HepG2 (cell line): Measurements from ENCODE around the gene VPS52. TPM values are rescaled to one million over a fixed set of nuclear protein-coding genes. Genes with fewer than 3 reads are reported as not detected.

Experiments used
- ASH2L ChIP-seq: fragments of 300-600, 200-600 bp; sonication (generic); IDR thresholded peaks from 2 replicates; pipeline ENCODE4 v1.7.0; 2017; ENCODE audit warnings: low read depth, mild to moderate bottlenecking, moderate library complexity, mixed read lengths, low read length; ENCODE audit not compliant: insufficient read length
- CCAR2 ChIP-seq: fragments of 200-400 bp; formaldehyde crosslinking; optimal IDR thresholded peaks from 2 replicates; pipeline ENCODE3; 2018; ENCODE audit warnings: low read depth, mild to moderate bottlenecking, low read length, moderate library complexity
- DR1 ChIP-seq: sonication (generic); formaldehyde crosslinking; IDR thresholded peaks from 2 replicates; pipeline ENCODE4 v1.8.0; 2021; ENCODE audit warnings: mild to moderate bottlenecking, missing genetic modification reagents, inconsistent platforms
- LCORL ChIP-seq, 2 experiments: fragments of 450-650 bp in 1 of 2; sonication (generic) in 1 of 2; formaldehyde crosslinking in 1 of 2; IDR thresholded peaks; 2 replicates each; pipeline versions ENCODE4 v1.5.0 to v1.6.1; 2017 to 2020; ENCODE audit warnings: antibody characterized with exemption in 1 of 2, missing genetic modification reagents in 1 of 2
- MLLT10 ChIP-seq: sonication (generic); formaldehyde crosslinking; IDR thresholded peaks from 2 replicates; pipeline ENCODE4 v1.4.0; 2020; ENCODE audit warnings: missing genetic modification reagents
- MYNN ChIP-seq: sonication (generic); formaldehyde crosslinking; IDR thresholded peaks from 2 replicates; pipeline ENCODE4 v1.4.0; 2020; ENCODE audit warnings: mild to moderate bottlenecking, low read depth, missing genetic modification reagents
- NCOA2 ChIP-seq: sonication (generic); formaldehyde crosslinking; IDR thresholded peaks from 2 replicates; pipeline ENCODE4 v1.8.0; 2022; ENCODE audit warnings: inconsistent platforms
- NR3C1 ChIP-seq: sonication (generic); formaldehyde crosslinking; IDR thresholded peaks from 2 replicates; pipeline ENCODE4 v1.4.0; 2020; ENCODE audit warnings: missing genetic modification reagents
- PPARG ChIP-seq: conservative IDR thresholded peaks from 2 replicates; pipeline ENCODE4 v1.6.1; 2016; ENCODE audit warnings: missing biosample characterization, missing genetic modification reagents
- REL ChIP-seq: sonication (generic); formaldehyde crosslinking; conservative IDR thresholded peaks from 2 replicates; pipeline ENCODE4 v1.8.0; 2022; ENCODE audit warnings: mild to moderate bottlenecking, missing genetic modification reagents, moderate library complexity
- REXO4 ChIP-seq: sonication (generic); formaldehyde crosslinking; IDR thresholded peaks from 2 replicates; pipeline ENCODE4 v1.8.0; 2022; ENCODE audit warnings: missing genetic modification reagents, mild to moderate bottlenecking, borderline replicate concordance
- SKI ChIP-seq: fragments of 450-650 bp; IDR thresholded peaks from one replicate; pipeline ENCODE4 v1.6.1; 2018; ENCODE audit warnings: mild to moderate bottlenecking; ENCODE audit not compliant: partially characterized antibody
- SMC3 ChIP-seq: IDR thresholded peaks from 2 replicates; pipeline ENCODE4 v1.6.1; 2011; ENCODE audit warnings: low read length, improper control_type of control experiment
- YEATS2 ChIP-seq: sonication (generic); formaldehyde crosslinking; IDR thresholded peaks from 2 replicates; pipeline ENCODE4 v1.4.0; 2020; ENCODE audit warnings: missing genetic modification reagents, borderline replicate concordance
- ZMYM3 ChIP-seq: sonication (generic); formaldehyde crosslinking; IDR thresholded peaks from 2 replicates; pipeline ENCODE4 v1.5.1; 2020; ENCODE audit warnings: mild to moderate bottlenecking, missing genetic modification reagents
- ZNF749 ChIP-seq: sonication (generic); formaldehyde crosslinking; IDR thresholded peaks from 2 replicates; pipeline ENCODE4 v1.8.0; 2022; ENCODE audit warnings: mild to moderate bottlenecking, missing genetic modification reagents, moderate library complexity, borderline replicate concordance
- ZNF775 ChIP-seq: sonication (generic); formaldehyde crosslinking; IDR thresholded peaks from 2 replicates; pipeline ENCODE4 v1.4.0; 2020; ENCODE audit warnings: missing genetic modification reagents, mild to moderate bottlenecking, moderate library complexity, borderline replicate concordance
- ZNF788 ChIP-seq: sonication (generic); formaldehyde crosslinking; IDR thresholded peaks from 2 replicates; pipeline ENCODE4 v1.5.0; 2020; ENCODE audit warnings: mild to moderate bottlenecking, missing genetic modification reagents, borderline replicate concordance
- polyA plus RNA-seq, 8 experiments: library from polyadenylated mRNA; depleted of rRNA in 3 of 8; stranded (reverse) in 7 of 8; unstranded in 1 of 8; fragments of >200 nt; fragmentation: Illumina TruSeq in 4 of 8; extraction: Trizol in 4 of 8; gene quantifications; 2 replicates each; pipeline versions ENCODE4 v1.2.1 to v1.2.3, GENCODE V29; 2011 to 2016; ENCODE audit warnings: low read depth in 4 of 8, missing spikeins in 1 of 8, mixed read lengths in 1 of 8; ENCODE audit not compliant: insufficient read depth in 1 of 8
- total RNA-seq, 5 experiments: library from RNA; depleted of rRNA; stranded (reverse); fragments of >200 nt; fragmentation: Illumina TruSeq; extraction: Trizol; gene quantifications; 2 replicates each; pipeline ENCODE4 v1.2.3, GENCODE V29; 2016; ENCODE audit warnings: low read depth in 1 of 5
- TF ChIP-seq, protein P1 (sequence below): sonication (generic); formaldehyde crosslinking; IDR thresholded peaks from 2 replicates; pipeline ENCODE4 v1.4.0; 2020; ENCODE audit warnings: missing genetic modification reagents, mild to moderate bottlenecking, borderline replicate concordance
- TF ChIP-seq, protein P2 (sequence below): sonication (generic); formaldehyde crosslinking; IDR thresholded peaks from 2 replicates; pipeline ENCODE4 v1.4.0; 2020; ENCODE audit warnings: missing genetic modification reagents, low read depth, mild to moderate bottlenecking, borderline replicate concordance
- TF ChIP-seq, protein P3 (sequence below): sonication (generic); formaldehyde crosslinking; IDR thresholded peaks from 2 replicates; pipeline ENCODE4 v1.4.0; 2020; ENCODE audit warnings: missing genetic modification reagents
- TF ChIP-seq, protein P4 (sequence below): sonication (generic); formaldehyde crosslinking; IDR thresholded peaks from 2 replicates; pipeline ENCODE4 v1.4.0; 2020; ENCODE audit warnings: mild to moderate bottlenecking, missing genetic modification reagents

The VPS52 gene
- total and polyA plus RNA-seq, 2 of the 13 experiments (the other 11 are each of a cell fraction or from before 2014, with no cell fraction given): 48.9 to 85.5 TPM

DNA sequence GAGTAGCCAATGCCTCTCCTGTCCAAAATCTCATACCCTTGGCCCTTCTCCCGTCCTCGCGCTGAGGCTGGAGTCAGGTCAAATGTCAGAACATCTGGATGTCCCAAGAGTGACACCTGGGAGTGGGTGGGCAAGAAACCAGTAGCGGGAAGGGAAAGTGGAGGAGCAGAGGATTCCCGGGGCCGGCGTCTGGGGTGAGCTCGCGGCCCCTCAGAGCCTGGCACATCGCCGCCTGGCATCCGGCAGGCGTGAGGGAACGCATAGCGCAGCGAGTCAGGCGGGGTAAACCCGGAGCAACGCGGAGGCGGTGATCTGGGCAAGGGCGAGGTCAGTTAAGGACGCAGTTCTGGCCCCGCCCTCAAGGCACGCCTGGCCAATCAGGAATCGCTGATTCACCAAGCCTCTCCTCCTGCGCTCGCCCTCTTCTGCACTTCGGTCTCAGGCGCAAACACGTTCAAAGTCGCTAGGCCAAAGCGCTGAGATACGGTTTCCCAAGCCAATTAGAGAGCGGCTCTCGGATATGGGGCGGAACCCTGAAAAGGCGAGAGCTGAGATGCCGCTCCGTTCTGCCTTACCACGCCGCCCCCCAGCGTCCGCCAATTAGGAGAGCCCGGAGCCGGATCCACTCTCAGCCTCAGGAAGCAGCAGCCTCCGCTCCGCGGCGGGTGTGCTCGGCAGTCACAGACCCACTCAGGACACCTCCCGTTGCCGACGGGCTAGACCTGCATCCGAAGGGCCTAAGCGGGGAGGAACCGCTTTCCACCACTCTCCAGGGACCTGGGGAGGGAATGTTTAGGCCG is 22.5 kb downstream of the VPS52 start (continued):
- TF ChIP-seq, protein P1, sequence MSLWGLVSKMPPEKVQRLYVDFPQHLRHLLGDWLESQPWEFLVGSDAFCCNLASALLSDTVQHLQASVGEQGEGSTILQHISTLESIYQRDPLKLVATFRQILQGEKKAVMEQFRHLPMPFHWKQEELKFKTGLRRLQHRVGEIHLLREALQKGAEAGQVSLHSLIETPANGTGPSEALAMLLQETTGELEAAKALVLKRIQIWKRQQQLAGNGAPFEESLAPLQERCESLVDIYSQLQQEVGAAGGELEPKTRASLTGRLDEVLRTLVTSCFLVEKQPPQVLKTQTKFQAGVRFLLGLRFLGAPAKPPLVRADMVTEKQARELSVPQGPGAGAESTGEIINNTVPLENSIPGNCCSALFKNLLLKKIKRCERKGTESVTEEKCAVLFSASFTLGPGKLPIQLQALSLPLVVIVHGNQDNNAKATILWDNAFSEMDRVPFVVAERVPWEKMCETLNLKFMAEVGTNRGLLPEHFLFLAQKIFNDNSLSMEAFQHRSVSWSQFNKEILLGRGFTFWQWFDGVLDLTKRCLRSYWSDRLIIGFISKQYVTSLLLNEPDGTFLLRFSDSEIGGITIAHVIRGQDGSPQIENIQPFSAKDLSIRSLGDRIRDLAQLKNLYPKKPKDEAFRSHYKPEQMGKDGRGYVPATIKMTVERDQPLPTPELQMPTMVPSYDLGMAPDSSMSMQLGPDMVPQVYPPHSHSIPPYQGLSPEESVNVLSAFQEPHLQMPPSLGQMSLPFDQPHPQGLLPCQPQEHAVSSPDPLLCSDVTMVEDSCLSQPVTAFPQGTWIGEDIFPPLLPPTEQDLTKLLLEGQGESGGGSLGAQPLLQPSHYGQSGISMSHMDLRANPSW (CRISPR knock-in tag): peak; percentile 89
- no peak; the same call in 1 of the 2 replicates for TF ChIP-seq MYNN (CRISPR knock-in tag)
- peak; percentile 63 for TF ChIP-seq SKI
- TF ChIP-seq CCAR2: no peak
- peak; percentile 81; the same call in 1 of the 2 replicates for TF ChIP-seq YEATS2 (CRISPR knock-in tag)
- peak; percentile 85 for TF ChIP-seq ASH2L
- TF ChIP-seq SMC3: no peak
- peak; percentile 24; the same call in 1 of the 2 replicates for TF ChIP-seq ZMYM3 (CRISPR knock-in tag)
- TF ChIP-seq NCOA2 (CRISPR knock-in tag): peak; percentile 45
- TF ChIP-seq ZNF775: no peak; the same call in 1 of the 2 replicates
- TF ChIP-seq, protein P2, sequence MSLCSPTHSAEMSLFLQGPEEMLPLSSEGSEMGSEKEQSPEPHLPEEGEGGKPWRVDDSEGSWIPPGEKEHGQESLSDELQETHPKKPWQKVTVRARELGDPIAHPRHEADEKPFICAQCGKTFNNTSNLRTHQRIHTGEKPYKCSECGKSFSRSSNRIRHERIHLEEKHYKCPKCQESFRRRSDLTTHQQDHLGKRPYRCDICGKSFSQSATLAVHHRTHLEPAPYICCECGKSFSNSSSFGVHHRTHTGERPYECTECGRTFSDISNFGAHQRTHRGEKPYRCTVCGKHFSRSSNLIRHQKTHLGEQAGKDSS (CRISPR knock-in tag): no peak
- 0 out of 2 replicates have a peak, but pooled peaks have one; percentile 47 for TF ChIP-seq ZNF749
- peak; percentile 55; the same call in 1 of the 2 replicates for TF ChIP-seq ZNF788 (CRISPR knock-in tag)
- peak; percentile 86 for TF ChIP-seq DR1 (CRISPR knock-in tag)
- TF ChIP-seq, protein P3, sequence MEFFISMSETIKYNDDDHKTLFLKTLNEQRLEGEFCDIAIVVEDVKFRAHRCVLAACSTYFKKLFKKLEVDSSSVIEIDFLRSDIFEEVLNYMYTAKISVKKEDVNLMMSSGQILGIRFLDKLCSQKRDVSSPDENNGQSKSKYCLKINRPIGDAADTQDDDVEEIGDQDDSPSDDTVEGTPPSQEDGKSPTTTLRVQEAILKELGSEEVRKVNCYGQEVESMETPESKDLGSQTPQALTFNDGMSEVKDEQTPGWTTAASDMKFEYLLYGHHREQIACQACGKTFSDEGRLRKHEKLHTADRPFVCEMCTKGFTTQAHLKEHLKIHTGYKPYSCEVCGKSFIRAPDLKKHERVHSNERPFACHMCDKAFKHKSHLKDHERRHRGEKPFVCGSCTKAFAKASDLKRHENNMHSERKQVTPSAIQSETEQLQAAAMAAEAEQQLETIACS (CRISPR knock-in tag): no peak; the same call in 1 of the 2 replicates
- TF ChIP-seq LCORL (IDR thresholded peaks at IDR 0.05): no peak
- TF ChIP-seq LCORL (CRISPR knock-in tag; IDR thresholded peaks at IDR 0.05): peak; percentile 94
- TF ChIP-seq REXO4 (CRISPR knock-in tag): no peak
- TF ChIP-seq NR3C1 (CRISPR knock-in tag): no peak
- TF ChIP-seq PPARG (CRISPR knock-in tag): no peak
- no peak for TF ChIP-seq MLLT10
- TF ChIP-seq, protein P4, sequence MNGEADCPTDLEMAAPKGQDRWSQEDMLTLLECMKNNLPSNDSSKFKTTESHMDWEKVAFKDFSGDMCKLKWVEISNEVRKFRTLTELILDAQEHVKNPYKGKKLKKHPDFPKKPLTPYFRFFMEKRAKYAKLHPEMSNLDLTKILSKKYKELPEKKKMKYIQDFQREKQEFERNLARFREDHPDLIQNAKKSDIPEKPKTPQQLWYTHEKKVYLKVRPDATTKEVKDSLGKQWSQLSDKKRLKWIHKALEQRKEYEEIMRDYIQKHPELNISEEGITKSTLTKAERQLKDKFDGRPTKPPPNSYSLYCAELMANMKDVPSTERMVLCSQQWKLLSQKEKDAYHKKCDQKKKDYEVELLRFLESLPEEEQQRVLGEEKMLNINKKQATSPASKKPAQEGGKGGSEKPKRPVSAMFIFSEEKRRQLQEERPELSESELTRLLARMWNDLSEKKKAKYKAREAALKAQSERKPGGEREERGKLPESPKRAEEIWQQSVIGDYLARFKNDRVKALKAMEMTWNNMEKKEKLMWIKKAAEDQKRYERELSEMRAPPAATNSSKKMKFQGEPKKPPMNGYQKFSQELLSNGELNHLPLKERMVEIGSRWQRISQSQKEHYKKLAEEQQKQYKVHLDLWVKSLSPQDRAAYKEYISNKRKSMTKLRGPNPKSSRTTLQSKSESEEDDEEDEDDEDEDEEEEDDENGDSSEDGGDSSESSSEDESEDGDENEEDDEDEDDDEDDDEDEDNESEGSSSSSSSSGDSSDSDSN (CRISPR knock-in tag): peak; percentile 67
- TF ChIP-seq REL: no peak
